HG03442 (cell line): ENCODE measurements around the gene PLP1.
"Not testable (repeated sequence)": the region's sequence is repeated elsewhere in the genome, so short reads cannot be mapped to it uniquely, and the experiment has no call there.

Experiments
- ATAC-seq: cut with Tn5 transposase; IDR thresholded peaks from one replicate; pipeline ENCODE4 v1.9.1; 2021; ENCODE audit warnings: mild to moderate bottlenecking, moderate library complexity; ENCODE audit not compliant: unreplicated experiment

The PLP1 gene

GRCh38 chrX:103776546-103776945, at the start of gene PLP1:
TSS of gene PLP1 (plus strand) at chrX:103776840. CDS start at chrX:103776996, 156 bp downstream.
- no peak for ATAC-seq

GRCh38 chrX:103727115-103727514, 49.5 kb upstream of the PLP1 start:
- no peak for ATAC-seq

- ATAC-seq: no peak
Measured at GRCh38 chrX:103729015-103729414, 47.6 kb upstream of the PLP1 start.

GRCh38 chrX:103730147-103730795, 46.4 kb upstream of the PLP1 start:
- no peak for ATAC-seq

GRCh38 chrX:103730796-103731493, 45.7 kb upstream of the PLP1 start:
- no peak for ATAC-seq

- ATAC-seq: no peak
Measured at GRCh38 chrX:103733017-103733416, 43.6 kb upstream of the PLP1 start.

GRCh38 chrX:103734125-103734760, 42.4 kb upstream of the PLP1 start:
- ATAC-seq: no peak

- no peak for ATAC-seq
Measured at GRCh38 chrX:103737696-103738095, 38.9 kb upstream of the PLP1 start.

- ATAC-seq: no peak
Measured at GRCh38 chrX:103739421-103739820, 37.2 kb upstream of the PLP1 start.

- no peak for ATAC-seq
Measured at GRCh38 chrX:103741879-103742278, 34.8 kb upstream of the PLP1 start.

- ATAC-seq: no peak
Measured at GRCh38 chrX:103742339-103742738, 34.3 kb upstream of the PLP1 start.

- ATAC-seq: no peak
Measured at GRCh38 chrX:103747163-103747562, 29.5 kb upstream of the PLP1 start.

- no peak for ATAC-seq
Measured at GRCh38 chrX:103754401-103754800, 22.2 kb upstream of the PLP1 start.

- ATAC-seq: no peak
Measured at GRCh38 chrX:103756736-103757135, 19.9 kb upstream of the PLP1 start.

GRCh38 chrX:103758555-103758954, 18.1 kb upstream of the PLP1 start:
- no peak for ATAC-seq

- ATAC-seq: not testable (repeated sequence)
Measured at GRCh38 chrX:103763541-103763940, 13.1 kb upstream of the PLP1 start.

- not testable (repeated sequence) for ATAC-seq
Measured at GRCh38 chrX:103766813-103767555, 9.7 kb upstream of the PLP1 start.

- ATAC-seq: no peak
Measured at GRCh38 chrX:103773445-103773844, 3.2 kb upstream of the PLP1 start.

- no peak for ATAC-seq
Measured at GRCh38 chrX:103774070-103774642, 2.5 kb upstream of the PLP1 start.

GRCh38 chrX:103779141-103779789, 2.6 kb downstream of the PLP1 start:
- no peak for ATAC-seq
